GM19397 (cell line): ENCODE data around the gene ALPP.
"Not testable (repeated sequence)": the region's sequence is repeated elsewhere in the genome, so short reads cannot be mapped to it uniquely, and the experiment has no call there.

Source experiments
- ATAC-seq: cut with Tn5 transposase; IDR thresholded peaks from one replicate; pipeline ENCODE4 v1.9.1; 2021; ENCODE audit warnings: mild to moderate bottlenecking, moderate library complexity; ENCODE audit not compliant: unreplicated experiment

Gene ALPP

GRCh38 chr2:232378735-232379151 lies at the start of gene ALPP:
Gene ALPP, plus strand, starts transcription at chr2:232378751. Its CDS starts 52 bp downstream, at chr2:232378803.
- ATAC-seq: not testable (repeated sequence)

- ATAC-seq: no peak
Observed at GRCh38 chr2:232329716-232330067, 48.9 kb upstream of the ALPP start.

GRCh38 chr2:232330068-232330999 lies 48.2 kb upstream of the ALPP start:
- no peak for ATAC-seq

GRCh38 chr2:232331061-232331460 lies 47.5 kb upstream of the ALPP start:
- ATAC-seq: not testable (repeated sequence)

- ATAC-seq: not testable (repeated sequence)
Observed at GRCh38 chr2:232331641-232332040, 46.9 kb upstream of the ALPP start.

- not testable (repeated sequence) for ATAC-seq
Observed at GRCh38 chr2:232332244-232332939, 46.2 kb upstream of the ALPP start.

GRCh38 chr2:232332940-232333259 lies 45.7 kb upstream of the ALPP start:
- no peak for ATAC-seq

GRCh38 chr2:232333361-232334135 lies 45.0 kb upstream of the ALPP start:
- ATAC-seq: no peak

- not testable (repeated sequence) for ATAC-seq
Observed at GRCh38 chr2:232334136-232334884, 44.2 kb upstream of the ALPP start.

GRCh38 chr2:232334885-232335205 lies 43.7 kb upstream of the ALPP start:
- ATAC-seq: not testable (repeated sequence)

GRCh38 chr2:232335206-232335858 lies 43.2 kb upstream of the ALPP start:
- not testable (repeated sequence) for ATAC-seq

GRCh38 chr2:232335859-232336215 lies 42.7 kb upstream of the ALPP start:
- no peak for ATAC-seq

GRCh38 chr2:232336241-232336736 lies 42.3 kb upstream of the ALPP start:
- no peak for ATAC-seq

GRCh38 chr2:232336981-232337720 lies 41.4 kb upstream of the ALPP start:
- ATAC-seq: no peak

GRCh38 chr2:232338094-232338758 lies 40.3 kb upstream of the ALPP start:
- not testable (repeated sequence) for ATAC-seq

GRCh38 chr2:232338759-232339106 lies 39.8 kb upstream of the ALPP start:
- no peak for ATAC-seq

- ATAC-seq: no peak
Observed at GRCh38 chr2:232339121-232340081, 39.1 kb upstream of the ALPP start.
